Stimulated activated CD8-positive, alpha-beta memory T cell treated with anti-CD3 and anti-CD28 coated beads, Interleukin-7, amount 100 ng/mL, for 1 hour (primary cell): ENCODE results near the gene ACACB.

Source experiments
- DNase-seq, 2 donors: peaks; one replicate each; pipeline ENCODE4 v3.0.0-alpha.2; 2020; ENCODE audit warnings: low read depth in 2 of 2

Gene ACACB

DNA sequence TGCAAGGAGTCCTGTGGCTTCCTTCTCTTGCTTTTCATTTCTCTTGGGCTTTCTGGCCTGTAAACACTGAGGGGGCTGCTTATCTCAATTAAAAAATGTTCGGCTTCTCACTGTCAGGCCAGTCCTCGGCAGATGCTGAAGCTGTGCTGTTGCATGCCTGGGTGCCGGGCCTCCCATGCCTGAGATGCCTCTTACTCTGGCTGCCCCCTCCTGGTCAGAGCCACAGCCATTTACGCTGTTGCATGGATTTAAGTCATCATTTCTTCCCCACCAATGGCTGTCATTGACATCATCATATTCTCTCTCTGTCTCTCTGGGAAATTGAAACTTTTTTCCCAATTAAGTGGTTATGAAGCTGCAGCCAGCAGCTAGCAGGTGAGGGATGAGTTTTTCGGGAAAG lies 139.0 kb downstream of the ACACB start:
- DNase-seq = no peak

DNA sequence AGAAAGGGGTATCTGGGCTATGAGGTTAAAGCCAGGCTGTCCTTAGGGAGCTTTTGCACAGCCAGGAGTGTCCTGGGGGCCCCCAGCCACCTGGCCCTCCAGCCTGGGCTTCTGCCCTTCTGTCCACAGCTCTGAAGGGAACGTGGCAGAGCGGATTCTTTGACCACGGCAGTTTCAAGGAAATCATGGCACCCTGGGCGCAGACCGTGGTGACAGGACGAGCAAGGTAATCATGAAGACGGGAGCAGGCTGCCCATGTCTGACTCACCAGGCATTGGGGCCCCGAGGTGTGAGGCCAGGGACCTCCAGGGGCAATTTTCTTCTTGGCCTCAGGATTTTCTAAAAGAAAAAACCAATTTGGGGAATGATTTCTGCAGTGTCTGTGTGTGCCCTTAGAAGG lies 139.6 kb downstream of the ACACB start:
- DNase-seq = no peak

DNA sequence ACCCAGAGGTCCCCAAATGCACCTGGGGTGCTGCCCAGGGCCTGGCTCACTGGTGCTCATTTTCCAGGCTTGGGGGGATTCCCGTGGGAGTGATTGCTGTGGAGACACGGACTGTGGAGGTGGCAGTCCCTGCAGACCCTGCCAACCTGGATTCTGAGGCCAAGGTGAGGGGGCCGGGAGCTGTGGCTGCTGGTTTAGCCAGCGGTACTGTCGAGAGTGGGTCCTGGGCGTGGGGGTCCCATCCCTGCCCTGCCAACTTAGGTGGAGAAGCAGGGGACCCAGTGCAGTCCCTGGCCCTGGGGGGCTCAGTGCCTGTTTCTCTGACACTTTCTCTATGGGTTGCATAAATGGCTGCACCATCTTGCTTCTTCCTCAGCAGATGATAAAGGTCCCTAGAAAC lies 141.8 kb downstream of the ACACB start:
- DNase-seq = no peak

DNA sequence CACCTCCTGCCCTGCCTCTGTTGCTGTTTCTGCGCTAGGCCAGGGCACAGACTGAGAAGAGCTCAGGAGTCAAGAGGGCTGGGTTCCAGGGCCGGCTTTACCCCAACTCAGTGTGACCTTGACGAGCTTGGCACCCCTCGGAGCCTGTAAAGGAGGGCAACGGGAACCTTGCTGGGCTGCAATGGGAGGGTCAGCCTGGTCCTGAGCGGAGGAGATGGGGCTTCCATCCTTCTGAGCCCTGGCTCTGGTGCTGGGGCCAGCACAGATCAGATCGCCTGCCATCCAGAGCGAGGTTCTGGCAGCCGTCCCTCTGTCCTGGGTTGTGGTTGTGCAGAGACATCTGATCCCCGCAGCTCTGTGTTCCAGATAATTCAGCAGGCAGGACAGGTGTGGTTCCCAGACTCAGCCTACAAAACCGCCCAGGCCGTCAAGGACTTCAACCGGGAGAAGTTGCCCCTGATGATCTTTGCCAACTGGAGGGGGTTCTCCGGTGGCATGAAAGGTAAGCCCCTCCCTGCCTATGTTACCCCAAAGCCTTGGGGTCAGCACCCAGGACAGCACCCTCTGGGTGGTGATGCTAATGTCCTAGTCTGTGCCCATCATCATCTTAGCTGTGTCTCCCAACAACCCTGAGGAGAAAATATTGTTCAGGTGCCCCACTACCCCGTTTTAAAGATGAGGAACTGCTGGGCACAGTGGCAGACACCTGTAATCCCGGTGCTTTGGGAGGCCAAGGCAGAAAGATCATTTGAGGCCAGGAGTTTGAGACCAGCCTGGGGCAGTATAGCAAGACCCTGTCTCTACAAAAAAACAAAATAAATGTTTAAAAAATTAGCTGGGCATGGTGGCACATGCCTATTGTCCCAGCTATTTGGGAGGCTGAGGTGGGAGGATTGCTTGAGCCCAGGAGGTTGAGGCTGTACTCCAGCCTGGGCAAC lies 142.5 kb downstream of the ACACB start:
- no peak for DNase-seq

DNA sequence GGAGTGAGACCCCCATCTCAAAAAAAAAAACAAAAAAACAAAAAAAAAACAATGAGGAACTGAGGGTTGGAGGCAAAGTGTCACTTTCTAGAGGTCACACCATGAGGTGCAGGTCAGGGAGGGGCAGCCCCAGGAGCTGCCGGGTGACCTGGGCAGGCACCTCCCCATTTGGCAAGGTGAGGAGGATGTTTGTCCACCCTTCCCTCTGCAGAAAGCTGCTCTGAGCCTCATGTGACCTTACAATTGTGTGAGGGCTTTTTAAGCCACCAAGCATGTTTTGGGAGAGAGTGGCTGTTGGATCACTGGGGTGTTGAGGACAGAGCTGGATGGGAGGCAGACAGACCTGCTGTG lies 143.1 kb downstream of the ACACB start:
- no peak for DNase-seq

DNA sequence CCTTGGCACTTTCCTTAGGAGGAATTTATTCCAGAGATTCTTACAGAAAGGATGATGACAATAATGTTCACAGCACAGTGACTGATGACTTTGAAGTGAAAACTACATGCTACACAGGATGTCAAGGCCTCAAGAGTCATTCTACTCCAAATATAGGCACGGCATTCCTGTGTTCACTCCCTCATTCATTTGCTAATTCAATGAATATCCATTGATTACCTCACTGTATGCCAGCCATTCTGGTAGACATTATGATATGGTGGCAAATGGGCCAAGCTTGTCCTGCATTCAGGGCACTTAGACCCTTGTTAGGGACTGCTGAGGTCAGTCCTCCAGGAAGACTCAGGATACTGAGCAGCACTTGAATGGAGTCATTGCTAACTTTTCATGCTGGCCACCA lies 144.7 kb downstream of the ACACB start:
- no peak for DNase-seq

DNA sequence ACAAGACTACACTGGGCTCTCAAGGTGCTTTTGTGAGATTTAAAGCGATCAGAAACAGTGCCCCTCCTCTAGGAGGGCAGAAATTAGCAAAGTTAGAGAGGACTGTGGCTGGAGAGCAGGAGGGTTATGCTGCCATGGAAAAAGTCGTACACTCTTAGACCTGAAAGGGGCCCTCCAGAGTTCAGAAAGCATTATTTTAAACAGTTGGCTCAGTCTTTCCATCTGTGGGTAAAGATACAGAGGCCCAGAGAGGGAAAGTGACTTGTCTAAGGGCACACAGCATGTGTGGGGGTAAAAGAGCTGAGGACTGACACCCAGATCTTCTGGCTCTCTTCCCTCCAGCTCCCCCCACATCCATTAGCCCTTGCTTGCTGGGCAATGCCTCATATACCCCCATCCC lies 145.6 kb downstream of the ACACB start:
- no peak for DNase-seq

DNA sequence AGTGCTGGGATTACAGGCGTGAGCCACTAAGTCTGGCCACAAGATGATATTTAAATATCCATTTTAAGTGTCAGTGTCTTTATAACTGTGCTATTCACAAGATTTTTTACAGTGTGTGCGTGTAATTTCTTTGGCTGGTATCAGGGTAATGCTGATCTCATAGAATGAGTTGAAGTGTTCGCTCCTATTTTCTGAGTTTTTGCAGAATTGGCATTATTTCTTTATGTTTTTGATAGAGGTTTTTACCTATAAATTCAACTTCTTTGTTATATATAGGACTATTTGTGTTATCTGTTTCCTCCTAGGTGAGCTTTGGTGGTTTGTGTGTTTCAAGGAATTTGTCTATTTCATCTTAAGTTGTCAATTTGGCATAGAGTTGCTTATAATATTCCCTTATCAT lies 147.1 kb downstream of the ACACB start:
- DNase-seq = no peak

DNA sequence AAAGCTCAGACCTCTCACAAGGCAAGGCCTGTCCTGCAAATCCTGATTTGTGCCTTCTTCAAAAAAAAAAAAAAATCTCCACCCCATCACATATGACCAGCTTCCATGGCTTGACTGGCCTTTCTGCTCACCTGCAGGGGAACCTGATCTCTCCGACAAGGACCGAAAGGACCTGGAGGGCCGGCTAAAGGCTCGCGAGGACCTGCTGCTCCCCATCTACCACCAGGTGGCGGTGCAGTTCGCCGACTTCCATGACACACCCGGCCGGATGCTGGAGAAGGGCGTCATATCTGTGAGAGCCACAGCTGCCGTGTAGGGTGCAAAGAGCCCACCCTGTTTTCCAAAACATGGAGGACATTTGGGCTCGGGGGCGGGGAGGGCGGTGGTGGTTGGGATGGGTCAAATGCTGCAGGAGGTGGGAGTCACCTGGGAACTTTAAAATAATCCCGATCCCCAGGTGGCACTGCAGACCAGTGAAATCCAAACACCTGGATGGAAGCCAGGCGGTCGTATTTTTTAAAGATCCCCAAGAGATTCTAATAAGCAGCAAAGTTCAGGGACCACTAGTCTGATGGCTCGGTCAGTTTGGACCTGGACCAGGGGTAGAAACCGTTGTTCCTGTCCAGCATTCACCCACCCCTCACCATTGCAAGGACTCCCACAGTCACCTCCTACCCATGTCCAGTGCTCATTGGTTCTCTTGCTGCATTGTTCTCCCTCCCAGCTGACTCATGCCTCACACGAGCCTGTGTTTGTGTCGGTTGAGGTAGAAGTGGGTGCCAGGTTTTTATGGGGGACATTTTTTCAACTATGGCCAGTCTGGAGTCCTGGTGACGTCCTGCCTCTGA lies 147.9 kb downstream of the ACACB start:
- no peak for DNase-seq

DNA sequence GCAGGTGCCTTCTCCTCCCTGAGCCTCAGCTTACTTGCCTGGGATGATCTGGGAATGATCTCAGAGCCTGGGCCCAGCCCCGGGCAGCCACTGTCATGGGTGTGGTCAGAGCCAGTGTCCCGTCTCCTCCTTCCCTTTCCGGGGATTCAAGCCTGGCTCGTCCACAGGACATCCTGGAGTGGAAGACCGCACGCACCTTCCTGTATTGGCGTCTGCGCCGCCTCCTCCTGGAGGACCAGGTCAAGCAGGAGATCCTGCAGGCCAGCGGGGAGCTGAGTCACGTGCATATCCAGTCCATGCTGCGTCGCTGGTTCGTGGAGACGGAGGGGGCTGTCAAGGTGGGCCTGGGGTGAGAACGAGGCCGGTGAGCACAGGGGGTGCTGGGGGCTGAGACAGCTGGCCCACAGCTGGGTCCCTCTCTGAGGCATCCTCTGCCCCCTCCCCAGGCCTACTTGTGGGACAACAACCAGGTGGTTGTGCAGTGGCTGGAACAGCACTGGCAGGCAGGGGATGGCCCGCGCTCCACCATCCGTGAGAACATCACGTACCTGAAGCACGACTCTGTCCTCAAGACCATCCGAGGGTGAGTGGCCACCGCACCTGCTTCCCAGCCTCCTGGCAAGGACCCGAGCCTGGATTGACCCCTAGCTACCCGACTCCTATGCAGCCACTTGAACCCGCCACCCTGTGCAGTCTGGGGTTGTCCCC lies 148.7 kb downstream of the ACACB start:
- no peak for DNase-seq

DNA sequence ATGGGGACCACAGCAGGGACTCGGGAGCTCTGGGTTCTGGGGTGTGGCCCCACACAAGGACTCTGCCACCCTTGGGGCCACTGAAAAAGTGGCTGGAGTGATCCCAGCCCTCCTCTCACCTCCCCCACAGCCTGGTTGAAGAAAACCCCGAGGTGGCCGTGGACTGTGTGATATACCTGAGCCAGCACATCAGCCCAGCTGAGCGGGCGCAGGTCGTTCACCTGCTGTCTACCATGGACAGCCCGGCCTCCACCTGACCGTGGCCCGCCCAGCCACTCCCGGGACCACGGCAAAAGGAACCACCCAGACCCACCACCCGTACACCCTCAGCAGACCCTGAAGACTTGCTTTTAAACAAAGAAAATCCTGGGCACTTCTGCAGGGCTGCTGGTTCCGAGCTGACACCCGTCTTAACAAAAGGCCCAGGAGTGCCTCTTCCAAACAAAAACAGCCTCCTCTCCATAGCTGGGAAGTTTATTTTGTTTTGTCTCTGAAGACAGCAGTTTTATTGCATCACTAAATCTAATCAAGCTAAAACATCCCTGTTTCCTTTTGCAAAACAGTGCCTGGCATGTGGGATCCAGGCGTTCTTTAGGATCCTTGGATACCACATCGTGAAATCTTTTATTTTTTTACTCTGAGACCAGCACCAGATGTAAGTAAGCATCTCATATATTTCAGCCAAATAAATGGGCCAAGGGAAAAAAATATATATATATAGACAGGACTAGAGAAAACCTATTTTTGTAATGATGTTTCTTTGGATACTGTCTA lies 149.9 kb downstream of the ACACB start:
- no peak for DNase-seq

DNA sequence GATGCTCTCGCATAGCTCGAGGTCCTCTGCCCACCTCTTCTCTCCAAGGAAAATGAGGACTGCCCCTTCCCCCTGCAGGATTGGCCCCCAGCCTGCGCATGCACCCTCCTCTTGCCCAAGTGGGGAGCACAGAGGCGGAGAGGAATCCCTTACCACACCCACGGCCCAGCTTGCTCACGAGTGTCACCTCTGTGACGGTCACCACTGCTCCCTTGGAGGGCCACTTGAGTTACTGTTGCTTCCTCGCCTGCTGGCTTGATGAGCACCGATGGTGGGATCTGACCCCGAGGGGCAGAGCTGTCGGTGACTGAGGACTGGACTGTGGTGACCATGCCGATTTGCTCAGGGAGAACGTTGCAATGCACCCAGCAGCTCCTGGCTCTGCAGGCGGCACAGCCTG lies 151.0 kb downstream of the ACACB start:
- no peak for DNase-seq

DNA sequence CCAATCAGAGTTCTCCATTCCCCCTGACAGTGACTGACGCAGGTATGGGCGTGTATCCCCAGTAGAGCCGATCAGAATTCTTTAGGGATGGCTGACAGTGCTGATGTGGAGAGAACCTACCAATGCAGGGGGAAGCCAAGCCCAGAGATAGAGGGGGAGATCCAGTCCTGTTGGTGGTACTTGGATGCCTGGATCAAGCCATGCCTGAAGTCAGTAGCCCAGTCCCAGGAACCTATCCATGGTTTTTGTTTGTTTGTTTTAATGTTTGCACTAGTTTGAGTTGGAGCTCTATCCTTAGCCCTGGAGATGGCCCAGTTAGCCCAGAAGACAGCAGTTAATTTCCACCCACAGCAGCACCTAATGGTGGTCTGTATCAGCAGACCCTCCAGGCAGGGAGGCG lies 152.5 kb downstream of the ACACB start:
- DNase-seq = no peak

DNA sequence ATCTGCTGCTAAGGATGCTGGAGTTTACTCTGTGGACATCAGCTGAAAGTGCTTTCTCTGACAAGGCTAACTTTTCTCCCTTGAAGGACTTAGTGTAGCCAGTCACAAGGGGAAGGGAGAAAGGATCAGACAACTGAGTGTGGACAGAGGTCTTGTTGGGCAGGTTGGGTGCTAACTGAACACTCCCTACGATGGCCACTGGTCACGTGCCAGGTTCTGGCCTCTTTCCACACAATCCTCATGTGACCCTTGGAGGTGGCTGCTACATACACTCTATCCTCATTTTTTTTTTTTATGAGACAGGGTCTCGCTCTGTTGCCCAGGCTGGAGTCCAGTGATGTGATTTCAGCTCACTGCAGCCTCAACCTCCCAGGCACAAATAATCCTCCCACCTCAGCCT lies 153.0 kb downstream of the ACACB start:
- DNase-seq = no peak

DNA sequence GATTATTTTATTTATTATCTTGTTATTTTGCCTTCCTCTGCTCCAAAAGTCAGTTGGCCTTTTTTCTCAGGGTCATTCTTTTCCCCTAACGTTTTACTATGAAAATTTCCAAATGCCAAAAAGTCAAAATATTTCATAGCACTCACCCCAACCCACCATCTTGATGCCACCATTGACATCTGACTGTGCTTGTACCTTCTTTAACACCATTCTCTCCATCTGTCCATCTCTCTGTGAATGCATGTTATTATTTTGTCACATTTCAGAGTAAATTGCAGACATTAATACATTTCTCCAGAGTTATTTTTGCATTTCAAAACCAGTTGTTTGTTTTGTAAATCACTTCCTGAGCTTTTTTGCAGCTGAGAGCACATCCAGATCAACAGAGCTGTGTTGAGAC lies 154.1 kb downstream of the ACACB start:
- no peak for DNase-seq

DNA sequence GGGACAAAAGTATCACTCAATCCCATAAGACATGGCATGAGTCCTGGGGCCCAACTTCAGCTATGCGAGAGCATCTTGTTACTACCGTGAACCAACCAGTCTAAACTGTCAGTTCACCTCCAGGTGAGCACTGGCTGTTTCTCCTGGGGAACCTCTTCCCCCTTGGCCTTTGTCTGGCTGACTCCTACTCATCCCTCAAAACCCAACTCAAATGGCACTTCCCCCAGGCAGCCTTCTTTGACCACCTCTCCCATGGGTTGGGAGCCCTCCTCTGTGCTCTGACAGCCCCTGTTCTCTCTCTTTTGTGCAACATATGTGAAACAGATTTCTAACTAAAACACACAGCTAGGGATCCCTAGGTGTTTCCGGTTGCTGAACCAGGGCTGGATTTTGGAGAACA lies 155.0 kb downstream of the ACACB start:
- no peak for DNase-seq

DNA sequence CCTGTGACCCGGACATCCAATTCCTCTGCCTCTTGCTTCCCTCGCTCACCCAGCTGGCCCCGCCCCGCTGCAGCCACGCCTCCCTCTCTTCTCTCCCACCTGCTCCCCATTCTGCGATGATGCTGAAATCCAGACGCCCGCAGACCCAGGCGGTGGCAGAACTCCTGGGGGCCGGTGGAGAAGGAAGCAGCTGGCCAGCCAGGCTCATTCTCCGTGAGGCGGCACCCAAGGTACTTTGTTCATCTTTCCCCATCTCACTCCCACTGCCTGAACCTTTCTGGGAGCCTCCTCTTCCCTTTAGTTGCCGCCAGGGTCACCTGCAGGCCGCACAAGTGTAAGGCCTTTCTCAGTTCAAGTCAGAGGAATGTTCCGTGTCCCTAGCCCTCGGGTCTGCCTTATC lies 157.0 kb downstream of the ACACB start:
- no peak for DNase-seq

DNA sequence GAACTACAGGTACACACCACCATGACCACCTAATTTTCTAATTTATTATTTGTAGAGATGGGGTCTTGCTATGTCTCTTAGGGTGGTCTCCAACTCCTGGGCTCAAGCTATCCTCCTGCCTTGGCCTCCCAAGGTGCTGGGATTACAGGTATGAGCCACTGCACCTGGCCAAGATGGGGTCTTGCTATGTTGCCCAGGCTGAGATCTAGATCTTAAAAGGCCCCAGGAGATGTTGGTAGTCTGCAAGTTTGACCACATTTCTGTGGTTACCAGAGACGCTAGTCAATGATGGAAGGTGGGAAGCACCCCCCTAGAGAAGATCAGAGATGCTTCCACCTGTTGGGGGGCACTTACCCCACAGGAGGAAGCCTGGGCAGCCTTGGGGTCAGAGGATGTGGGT lies 158.0 kb downstream of the ACACB start:
- DNase-seq = no peak

DNA sequence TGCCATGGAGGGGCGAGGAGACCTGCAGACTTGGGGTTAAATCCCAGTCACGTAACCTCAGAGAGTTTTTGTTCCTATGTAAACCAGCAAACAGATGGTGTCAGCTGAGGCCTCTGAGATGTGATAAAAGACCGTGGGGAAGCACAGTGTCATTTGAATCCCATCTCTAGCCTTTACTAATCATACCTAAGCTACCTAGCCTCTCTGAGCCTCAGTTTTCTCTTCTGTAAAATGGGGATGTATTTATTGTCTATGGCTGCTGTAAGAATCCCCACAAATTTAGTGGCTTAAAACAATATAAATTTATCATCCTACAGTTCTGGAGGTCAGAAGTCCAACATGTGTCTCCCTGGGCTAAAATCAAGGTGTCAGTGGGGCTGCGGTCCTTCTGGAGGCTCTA lies 158.8 kb downstream of the ACACB start:
- DNase-seq = no peak

DNA sequence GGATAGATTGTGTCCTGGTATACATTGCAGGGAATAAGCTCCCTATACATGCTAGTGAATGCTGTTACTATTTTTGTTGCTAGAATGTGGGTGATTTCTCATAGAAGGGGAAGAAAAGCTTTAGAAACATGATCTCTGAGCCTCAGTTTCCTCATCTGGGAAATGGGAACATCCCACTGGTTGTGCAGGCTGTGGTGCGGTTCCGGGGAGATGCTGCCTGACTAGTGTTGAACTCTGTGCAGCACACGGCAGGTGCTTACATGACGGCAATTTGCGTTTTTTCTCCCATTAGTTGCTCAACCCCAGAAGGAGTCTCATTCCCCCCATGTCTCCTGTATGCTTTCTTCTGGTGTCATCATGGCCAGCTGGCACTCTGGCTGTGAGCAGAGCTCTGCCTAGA lies 159.8 kb downstream of the ACACB start:
- DNase-seq = no peak

DNA sequence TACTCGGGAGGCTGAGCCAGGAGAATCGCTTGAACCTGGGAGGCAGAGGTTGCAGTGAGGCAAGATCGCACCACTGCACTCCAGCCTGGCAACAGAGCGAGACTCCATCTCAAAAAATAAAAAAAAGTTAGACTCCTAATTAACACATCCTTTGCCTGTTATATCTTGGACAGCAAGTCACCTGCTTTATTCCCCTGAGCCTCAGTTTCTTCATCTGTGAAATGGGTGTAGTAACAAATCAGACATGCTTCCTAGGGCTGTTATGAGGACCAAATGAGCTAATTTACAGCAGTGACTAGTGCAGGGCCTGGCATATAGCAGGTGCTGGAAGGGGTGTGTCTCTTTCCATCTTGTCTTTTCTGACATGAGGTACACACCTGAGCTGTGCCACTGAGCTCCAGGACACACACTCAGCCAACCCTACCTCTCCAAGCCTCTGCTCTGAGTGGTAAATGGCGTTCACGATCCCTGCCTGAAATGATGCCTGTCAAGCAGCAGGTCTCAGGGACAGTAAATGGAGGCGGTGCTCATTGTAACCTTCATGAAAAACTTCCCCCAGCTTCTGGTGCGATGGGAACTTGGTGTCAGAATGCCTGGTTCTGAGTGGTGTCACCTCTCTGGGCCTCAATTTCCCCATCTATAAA lies 161.0 kb downstream of the ACACB start:
- no peak for DNase-seq
